Fibroblast of gingiva (primary cell): ENCODE data around the gene RBM25.
A peak's percentile ranks its signal among the peaks of the same experiment; 100 is the strongest.

Experiments used
- DNase-seq: peaks from one replicate; pipeline ENCODE4 v3.0.0-alpha.2; 2011; ENCODE audit warnings: low read depth

The RBM25 gene

DNA sequence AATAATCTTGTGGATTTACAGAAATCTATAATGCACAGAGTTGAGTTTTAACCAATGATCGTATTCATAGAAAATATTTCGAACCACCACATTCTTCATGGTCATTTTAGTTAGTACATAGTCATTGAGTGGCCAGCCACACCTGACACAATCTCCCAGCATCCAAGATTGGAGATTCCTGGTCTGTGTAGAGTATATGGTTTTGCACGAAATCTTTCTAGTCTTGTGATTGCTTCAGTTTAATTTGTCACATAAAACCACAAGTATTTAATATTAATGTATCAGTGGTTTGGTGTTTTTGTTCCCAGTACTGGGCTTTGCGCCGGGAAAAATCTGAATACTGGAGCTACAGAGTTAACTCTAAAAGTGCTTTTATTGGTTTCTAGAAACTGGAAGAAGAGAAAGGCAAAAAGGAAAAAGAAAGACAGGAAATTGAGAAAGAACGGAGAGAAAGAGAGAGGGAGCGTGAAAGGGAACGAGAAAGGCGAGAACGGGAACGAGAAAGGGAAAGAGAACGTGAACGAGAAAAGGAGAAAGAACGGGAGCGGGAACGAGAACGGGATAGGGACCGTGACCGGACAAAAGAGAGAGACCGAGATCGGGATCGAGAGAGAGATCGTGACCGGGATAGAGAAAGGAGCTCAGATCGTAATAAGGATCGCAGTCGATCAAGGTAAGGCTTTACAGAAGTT is 44.6 kb downstream of the RBM25 start:
- no peak for DNase-seq

DNA sequence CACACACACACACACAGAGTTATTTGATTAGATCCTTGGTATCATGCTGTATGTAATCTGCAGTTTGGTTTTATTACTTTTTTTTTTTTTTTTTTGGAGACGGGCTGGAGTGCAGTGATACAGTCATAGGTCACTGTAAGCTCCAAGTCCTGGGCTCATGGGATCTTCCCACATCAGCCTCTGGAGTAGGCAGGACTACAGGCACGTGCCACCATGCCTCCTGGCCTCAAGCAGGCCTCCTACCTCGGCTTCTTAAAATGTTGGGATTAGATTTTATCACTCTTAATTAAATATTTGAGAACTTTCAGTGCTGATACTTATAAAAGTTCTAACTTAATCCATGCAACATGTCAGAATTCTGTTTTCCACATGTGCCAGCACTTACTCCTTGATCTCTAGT is 46.7 kb downstream of the RBM25 start:
- no peak for DNase-seq

DNA sequence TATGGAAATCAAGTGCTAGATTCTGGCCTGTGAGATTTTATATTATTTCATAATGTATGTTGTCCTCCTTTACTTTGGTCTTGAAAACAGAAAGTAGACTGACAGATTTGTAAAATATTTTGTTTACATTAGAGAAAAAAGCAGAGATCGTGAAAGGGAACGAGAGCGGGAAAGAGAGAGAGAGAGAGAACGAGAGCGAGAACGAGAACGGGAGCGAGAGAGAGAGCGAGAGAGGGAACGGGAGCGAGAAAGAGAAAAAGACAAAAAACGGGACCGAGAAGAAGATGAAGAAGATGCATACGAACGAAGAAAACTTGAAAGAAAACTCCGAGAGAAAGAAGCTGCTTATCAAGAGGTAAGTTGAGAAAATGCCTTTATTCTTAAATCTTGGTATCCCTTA is 47.4 kb downstream of the RBM25 start:
- no peak for DNase-seq

DNA sequence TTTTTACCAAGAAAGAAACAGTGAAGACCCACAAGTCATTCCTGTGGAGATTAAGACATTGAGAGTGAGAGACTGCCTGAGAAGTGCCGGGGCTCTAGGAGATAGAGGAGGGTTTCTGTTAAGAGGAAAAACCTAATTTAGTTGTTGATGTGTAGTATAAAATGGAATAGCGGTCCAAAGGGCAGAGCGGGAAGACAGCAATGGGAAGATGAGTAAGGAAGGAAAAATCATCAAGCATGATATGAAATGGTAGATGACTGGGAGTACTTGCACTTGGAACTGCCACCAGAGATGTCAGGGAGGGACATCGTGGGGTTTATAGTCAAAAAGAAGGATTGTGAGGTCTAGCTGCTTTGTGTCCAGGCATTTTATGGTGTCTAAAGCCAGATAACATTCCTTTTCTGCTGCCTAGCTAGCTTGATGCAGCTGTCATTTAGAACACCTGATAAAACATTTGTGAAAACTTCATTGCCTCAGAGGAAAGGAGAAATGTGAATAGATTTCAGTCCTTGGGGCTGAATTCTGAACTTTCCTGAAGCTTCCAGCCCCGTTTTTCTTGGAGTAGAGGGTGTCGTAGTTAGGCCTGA is 57.8 kb downstream of the RBM25 start:
- DNase-seq = no peak

DNA sequence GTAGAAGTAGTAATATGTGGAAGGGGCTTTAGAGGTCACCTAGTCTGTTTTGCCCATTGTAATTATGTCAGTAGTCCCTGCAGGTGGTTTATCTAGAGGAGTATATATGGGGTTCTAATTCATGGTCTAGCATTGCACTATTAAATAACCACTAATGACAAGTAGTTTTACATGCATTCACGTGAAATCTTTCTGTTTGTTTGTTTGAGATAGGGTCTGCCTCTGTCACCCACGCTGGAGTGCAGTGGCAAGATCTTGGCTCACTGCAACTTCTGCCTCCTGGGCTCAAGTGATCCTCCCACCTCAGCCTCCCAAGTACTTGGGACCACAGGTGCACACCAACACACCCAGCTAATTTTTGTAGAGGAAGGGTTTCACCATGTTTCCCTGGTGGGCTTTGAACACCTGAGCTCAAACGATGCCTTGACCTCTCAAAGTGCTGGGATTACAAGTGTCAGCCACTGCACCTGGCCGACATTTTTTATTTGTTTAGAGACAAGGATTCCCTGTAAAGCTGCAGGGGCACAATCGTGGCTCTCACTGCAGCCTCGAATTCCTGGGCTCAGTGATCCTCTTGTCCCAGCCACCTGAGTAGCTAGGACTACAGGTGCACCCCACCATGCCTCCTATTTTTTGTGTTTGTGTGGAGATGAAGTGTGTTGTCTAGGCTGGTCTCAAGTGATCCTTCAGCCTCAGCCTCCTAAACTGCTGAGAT is 66.0 kb downstream of the RBM25 start:
- DNase-seq = no peak

DNA sequence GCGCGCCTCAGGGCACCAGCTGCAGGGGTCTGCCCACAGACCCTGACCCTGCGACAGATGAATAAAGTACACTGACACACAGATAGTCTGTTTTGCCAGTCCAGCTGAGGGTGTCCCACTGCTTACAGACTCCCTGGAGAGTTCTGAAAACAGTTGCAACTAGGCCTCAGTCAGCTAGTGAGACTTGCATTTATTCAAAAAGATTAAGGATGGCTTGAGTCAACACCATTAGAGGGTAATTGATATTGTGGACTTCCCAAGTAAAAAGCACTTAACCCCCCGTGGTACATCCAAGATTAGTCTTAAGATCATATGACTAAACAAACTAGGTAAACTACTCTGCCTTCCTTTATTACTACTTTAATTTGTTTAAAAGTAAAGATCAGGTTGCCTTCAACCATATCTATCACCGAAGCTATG is 66.8 kb downstream of the RBM25 start:
- DNase-seq = no peak

DNA sequence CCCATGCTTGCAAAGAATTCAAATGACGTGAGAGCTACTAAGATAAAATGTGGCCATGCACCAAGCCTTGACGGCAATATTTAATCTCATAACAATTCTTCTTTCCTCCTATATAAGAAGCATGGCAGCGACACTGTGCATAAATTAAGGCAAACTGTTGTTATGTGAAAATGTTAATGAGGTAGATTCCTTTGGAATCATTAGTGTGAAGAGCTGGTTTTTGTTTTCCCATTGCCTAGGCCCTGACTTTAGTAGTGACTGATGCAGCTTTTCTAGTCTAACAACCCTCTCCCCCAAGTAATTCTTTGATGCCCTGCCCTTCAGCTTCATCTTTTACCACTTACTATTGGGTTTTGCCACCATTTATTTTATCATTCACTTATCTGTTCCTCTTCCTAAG is 67.4 kb downstream of the RBM25 start:
- no peak for DNase-seq

DNA sequence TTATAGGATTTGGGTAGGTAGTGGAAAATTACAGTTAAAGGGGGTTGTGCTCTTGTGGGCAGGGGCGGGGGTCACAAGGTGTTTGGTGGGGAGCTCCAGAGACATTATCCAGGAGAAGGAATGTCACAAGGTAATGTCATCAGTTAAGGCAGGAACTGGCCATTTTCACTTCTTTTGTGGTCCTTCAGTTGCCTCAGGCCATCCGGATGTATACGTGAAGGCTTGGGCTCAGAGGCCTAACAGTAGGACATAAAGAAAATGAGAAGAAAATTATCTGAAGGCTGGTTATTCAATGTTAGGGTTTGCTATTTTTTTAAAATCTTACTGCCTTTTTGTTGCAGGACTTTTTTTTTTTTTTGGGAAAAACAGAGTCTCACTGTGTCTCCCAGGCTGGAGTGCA is 75.5 kb downstream of the RBM25 start:
- DNase-seq = no peak

DNA sequence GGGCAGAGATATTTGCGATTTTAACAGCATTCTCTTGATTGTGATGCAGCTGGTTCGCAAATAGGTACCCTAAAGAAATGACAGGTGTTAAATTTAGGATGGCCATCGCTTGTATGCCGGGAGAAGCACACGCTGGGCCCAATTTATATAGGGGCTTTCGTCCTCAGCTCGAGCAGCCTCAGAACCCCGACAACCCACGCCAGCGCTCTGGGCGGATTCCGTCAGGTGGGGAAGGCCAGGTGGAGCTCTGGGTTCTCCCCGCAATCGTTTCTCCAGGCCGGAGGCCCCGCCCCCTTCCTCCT is 77.7 kb downstream of the RBM25 start:
- DNase-seq = no peak

DNA sequence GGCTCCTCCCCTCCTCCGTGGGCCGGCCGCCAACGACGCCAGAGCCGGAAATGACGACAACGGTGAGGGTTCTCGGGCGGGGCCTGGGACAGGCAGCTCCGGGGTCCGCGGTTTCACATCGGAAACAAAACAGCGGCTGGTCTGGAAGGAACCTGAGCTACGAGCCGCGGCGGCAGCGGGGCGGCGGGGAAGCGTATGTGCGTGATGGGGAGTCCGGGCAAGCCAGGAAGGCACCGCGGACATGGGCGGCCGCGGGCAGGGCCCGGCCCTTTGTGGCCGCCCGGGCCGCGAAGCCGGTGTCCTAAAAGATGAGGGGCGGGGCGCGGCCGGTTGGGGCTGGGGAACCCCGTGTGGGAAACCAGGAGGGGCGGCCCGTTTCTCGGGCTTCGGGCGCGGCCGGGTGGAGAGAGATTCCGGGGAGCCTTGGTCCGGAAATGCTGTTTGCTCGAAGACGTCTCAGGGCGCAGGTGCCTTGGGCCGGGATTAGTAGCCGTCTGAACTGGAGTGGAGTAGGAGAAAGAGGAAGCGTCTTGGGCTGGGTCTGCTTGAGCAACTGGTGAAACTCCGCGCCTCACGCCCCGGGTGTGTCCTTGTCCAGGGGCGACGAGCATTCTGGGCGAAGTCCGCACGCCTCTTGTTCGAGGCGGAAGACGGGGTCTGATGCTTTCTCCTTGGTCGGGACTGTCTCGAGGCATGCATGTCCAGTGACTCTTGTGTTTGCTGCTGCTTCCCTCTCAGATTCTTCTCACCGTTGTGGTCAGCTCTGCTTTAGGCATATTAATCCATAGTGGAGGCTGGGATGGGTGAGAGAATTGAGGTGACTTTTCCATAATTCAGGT is 78.3 kb downstream of the RBM25 start, which contains the start of gene PSEN1:
Gene PSEN1 (plus strand): TSS at position 121 of the 839 bp plus-strand sequence. CDS start 11,513 bp downstream, outside the sequence.
- DNase-seq = peak; percentile 86

DNA sequence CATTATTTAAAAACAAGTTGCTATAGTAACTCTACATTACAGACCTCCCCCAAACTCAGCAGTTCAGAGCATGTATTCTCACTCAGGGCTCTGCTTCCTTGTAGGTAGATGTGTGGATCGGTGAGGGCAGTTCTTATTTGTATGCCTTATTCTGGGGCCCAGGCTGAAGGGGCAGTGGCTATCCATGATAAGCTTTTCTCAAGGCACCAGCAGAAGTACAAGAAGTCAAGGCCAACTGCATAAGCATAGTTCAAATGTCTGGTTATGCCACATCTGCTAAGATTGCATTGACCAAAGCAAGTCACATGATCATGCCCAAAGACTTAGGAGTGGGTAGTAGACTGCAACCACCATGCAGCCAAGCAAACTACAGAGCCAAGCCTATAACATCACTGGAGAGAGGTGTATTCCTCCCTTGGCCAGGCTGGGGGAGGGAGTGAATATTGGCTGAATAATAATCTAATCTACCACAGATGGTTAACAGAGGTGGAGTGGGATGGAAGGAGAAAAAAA is 82.5 kb downstream of the RBM25 start:
- DNase-seq = no peak

DNA sequence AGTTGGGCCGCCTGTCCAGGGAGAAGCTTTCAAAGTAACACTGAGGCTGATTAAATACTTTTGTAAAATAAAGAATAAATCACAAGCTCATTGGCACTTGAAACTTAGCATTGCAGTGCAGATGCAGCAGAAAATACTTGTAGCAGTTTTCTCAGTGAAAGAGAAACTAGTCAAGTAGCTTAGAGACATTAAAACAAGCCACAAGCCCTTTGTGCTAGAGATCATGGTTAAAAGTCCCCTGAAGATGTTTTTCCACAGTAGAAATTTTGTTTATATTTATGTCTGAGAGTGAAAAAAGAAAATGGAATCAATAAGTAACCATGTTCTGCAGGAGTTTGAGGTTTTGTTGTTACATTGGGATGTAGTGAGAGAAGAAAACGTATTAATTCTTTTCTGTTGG is 83.9 kb downstream of the RBM25 start:
- DNase-seq = no peak

DNA sequence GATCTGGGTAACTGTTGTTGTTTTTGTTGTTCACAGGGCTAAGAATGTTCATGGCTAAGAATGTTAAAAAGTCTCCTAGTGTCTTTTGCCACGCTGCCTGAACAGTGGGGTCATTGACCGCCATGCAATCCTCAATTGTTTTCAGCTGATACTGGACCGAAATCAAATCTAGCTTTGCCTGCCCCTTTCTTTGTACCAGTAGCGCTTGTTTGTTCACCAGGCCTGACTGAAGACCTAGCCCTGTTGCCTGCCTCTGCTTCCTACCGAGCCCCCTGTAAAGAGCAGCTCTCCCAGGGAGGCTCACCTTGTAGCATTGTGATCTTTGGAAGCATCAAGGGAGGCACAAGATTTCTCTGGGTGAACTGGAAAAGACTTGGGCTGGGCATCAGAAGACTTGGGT is 84.7 kb downstream of the RBM25 start:
- DNase-seq = peak; percentile 10

DNA sequence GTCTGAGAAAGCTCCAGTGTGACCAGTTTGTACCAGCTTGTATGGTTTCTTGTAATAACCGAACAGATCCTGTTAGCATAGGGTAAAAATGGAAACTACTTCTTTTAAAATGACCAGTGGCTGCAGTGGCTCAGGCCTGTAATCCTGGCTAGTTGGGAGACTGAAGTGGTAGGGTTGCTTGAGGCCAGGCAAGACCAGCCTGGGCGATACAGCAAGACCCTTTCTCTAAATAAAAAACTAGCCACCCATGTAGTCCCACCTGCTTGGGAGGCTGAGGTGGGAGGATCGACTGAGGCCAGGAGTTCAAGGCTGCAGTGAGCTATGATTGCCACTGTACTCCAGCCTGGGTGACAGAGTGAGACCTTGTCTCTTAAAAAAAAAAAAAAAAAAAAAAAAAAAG is 85.3 kb downstream of the RBM25 start:
- DNase-seq = no peak

DNA sequence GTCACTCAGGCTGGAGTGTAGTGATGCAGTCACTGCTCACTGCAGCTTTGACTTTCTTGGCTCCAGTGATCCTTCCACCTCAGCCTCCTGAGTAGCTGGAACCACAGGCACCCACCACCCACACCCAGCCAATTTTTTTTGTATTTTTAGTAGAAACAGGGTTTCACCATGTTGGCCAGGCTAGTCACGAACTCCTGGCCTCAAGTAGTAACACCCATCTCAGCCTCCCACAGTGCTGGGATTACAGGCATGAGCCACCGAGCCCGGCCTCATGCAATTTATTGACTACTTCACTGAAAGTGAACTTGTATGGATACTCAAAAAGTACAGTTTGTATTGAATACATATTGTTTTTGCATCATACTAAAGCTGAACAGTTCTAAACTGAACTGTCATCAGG is 87.0 kb downstream of the RBM25 start:
- no peak for DNase-seq

DNA sequence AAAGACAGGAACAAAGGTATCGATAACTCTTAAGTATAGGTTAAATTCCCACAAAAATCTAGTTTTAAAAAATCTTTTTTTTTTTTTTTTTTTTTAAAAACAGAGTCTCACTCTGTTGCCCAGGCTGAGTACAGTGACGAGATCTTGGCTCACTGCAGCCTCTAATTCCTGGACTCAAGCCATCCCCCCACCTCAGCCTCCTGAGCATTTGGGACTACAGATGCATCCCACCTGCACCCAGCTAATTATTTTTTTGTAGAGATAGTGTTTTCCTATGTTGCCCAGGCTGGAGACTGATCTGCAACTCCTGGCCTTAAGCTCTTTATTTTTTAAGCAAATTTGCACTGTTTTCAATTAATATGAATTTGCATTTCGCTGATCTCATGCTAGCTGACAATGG is 87.8 kb downstream of the RBM25 start:
- DNase-seq = no peak

DNA sequence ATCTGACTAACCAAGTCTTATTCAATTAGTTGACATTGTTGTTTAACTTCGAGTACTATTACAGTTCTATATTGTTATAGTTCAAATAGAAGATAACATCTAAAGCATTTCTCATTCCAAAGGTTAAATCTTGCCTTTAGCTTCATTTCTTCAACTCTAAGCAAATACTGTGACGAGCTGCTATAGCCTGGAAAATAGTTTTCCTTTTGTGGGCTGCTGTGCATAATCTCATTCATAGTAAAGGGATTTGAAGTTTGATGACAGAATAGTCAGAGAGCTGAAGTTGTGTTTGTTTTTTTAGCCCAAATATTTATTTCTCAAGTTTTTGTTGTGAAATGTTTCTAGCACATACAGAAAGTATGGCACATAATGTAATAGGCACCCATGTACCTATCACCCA is 91.4 kb downstream of the RBM25 start:
- peak; percentile 41 for DNase-seq

DNA sequence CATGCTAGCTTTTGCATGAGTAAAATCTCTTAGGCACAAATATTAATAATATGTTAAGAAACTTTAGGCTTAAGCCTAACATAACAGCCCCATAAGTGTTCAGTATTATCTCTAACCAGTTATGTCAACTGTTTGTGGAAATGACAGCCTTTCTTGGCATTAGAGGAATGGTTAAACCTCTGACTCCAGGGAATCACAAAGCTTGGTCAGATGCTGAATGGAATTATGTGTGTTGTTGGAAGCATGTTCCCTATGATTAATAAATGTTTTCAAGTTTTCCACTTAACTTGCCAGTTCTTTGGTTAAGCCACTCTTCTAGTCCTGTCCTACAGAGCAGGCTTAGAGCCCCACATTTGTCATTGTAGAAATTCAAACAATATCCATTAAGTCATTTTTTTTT is 94.9 kb downstream of the RBM25 start:
- peak; percentile 61 for DNase-seq

DNA sequence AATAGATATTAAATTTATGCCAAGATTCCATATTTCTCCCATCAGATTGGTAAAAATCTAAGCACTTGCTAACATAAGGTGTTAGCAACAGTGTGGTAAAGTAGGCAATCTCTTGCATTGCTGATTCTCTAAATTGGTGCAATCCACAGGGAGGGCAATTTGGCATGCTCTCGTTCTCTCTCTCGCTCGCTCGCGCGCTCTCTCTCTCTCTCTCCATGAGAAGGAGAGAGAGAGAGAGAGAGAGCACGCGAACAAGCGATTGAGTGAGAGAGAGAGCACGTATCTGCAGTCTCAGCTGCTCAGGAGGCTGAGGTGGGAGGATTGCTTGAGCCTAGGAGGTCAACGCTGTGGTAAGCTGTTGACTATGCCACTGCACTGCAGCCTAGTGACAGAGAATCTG is 103.9 kb downstream of the RBM25 start:
- DNase-seq = no peak

DNA sequence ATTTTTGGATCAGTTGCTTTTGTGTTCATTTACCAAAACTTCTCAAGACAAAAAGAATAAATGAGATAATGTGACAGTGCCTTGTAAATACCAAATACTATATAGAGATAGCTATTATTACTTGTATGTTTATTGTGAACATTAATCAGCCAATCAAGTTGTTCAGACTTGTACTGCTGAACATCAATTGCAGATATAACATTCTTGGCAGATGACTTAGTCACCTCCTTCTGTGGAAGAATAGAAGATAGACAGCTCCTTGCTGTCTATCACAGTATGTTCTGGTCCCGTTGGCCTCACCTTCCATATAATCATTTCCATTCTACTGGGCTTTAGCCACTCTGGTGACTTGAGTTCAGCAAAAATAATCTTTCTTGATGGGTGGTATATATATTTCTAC is 108.1 kb downstream of the RBM25 start:
- no peak for DNase-seq

DNA sequence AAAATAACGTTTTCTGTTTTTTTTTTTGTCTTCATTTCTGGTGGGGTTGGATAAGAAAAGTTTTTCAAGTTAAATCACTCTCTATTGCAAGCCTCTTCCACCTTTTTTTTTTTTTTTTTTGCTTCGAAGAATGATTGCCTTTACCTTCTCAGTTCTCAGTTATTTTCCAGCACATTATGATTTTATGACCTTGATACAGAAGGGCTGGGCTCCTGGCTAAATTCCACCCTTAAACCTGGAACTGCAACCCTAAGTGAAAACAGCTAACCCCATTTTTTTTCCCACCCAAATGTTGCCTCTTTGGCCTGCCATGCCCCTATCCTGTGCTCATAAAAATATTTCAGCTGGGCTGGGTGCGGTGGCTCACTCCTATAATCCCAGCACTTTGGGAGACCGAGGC is 109.4 kb downstream of the RBM25 start:
- DNase-seq = no peak

DNA sequence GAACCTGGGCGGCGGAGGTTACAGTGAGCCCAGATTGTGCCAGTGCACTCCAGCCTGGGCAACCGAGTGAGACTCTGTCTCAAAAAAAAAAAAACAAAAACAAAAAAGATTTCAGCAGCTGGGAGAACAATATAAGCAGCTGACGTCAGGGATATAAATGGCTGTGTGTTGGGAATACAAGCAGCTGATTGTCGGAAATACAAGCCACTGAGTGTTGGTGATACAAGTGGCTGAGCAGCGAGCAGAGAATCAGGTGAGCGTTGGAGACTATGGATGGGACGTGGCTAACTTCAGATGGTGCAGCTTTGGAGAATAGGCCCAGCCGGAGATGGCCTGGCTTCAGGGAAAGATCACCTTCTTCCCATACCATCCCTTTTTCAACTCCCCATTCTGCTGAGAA is 109.9 kb downstream of the RBM25 start:
- DNase-seq = no peak

DNA sequence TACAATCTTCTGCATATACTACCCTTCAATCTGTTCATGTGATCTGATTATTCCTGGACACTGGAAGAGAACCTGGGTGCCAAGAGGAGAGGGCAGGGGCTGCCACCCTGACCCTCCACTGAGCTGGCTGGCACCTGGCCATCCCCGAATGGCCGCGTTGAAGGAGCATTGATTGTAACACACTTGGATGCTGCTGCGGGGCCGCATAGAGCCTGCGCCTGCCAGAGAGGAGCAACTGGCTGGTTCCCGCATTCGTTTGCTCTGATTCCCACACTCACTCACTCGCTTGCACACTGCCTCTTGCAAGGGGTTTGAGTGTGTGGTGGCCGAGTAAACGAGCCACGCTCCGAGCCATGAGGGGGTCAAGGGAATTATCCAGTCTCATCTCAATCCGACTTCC is 110.4 kb downstream of the RBM25 start:
- no peak for DNase-seq
